Endothelial cell of umbilical vein (primary cell): ENCODE measurements around the gene KLHL9. TPM values are rescaled to one million over a fixed set of nuclear protein-coding genes. Genes with fewer than 3 reads are reported as not detected.

ENCODE experiments used
- BruUV-seq: library from RNA; stranded (reverse); fragments of 400-500 nt; replicated peaks from 2 replicates; lab custom pipeline; 2021; lab: Mats Ljungman, UMichigan
- CTCF ChIA-PET: fragments of 300-600, 350-600 bp; sonication (Branson Sonifier 250); formaldehyde crosslinking; loops from one replicate; lab custom pipeline; 2021; ENCODE audit warnings: antibody characterized with exemption, inconsistent platforms; lab: Charles Lee
- POLR2A ChIA-PET: fragments of 300-600, 350-600 bp; sonication (Branson Sonifier 250); formaldehyde crosslinking; loops from one replicate; lab custom pipeline; 2021; ENCODE audit warnings: antibody characterized with exemption, inconsistent platforms; lab: Charles Lee
- DNase-seq: peaks from one replicate; pipeline ENCODE4 v3.0.0-alpha.2; 2011; ENCODE audit warnings: low read depth, low spot score
- FAIRE-seq: peaks from 2 replicates; lab custom pipeline; 2011; peaks lifted over from hg19 to GRCh38; lab: Jason Lieb, UNC
- H2AFZ ChIP-seq: 2 replicates; pipeline ENCODE4 v1.6.0; 2012; ENCODE audit warnings: low read depth, low read length, control low read depth, inconsistent platforms
- H3K27ac ChIP-seq: 2 replicates; pipeline ENCODE4 v1.5.1; 2011; ENCODE audit warnings: low read depth, mild to moderate bottlenecking, control low read depth, low read length, moderate library complexity; ENCODE audit not compliant: insufficient read depth
- H3K27me3 ChIP-seq, 2 experiments: 2 replicates each; pipeline versions ENCODE4 v1.6.0 to v1.6.1; 2011; ENCODE audit warnings: low read length in 2 of 2, mixed read lengths in 1 of 2; ENCODE audit not compliant: control insufficient read depth in 2 of 2, insufficient read depth in 2 of 2
- H3K36me3 ChIP-seq, 2 experiments: 2 replicates in 1 of 2; 3 replicates in 1 of 2; pipeline ENCODE4 v1.5.1; 2011; ENCODE audit warnings: low read length in 2 of 2, mild to moderate bottlenecking in 1 of 2, moderate library complexity in 1 of 2; ENCODE audit not compliant: control insufficient read depth in 2 of 2, insufficient read depth in 2 of 2; ENCODE audit errors: extremely low read depth in 1 of 2
- H3K4me1 ChIP-seq: 3 replicates; pipeline ENCODE4 v1.5.1; 2011; ENCODE audit warnings: mild to moderate bottlenecking, low read length; ENCODE audit not compliant: control insufficient read depth, insufficient read depth; ENCODE audit errors: extremely low read depth
- H3K4me2 ChIP-seq: 2 replicates; pipeline ENCODE4 v1.6.1; 2011; ENCODE audit warnings: low read length, control low read depth, mixed read lengths; ENCODE audit not compliant: insufficient read depth
- H3K4me3 ChIP-seq, 3 experiments: fragments of 200-600 bp in 1 of 3; sonication (generic), shearing (Covaris generic) in 1 of 3; replicated peaks in 1 of 3; 2 replicates each; pipeline ENCODE4 v1.5.1; 2011 to 2016; ENCODE audit warnings: control low read depth in 3 of 3, low read length in 3 of 3, mild to moderate bottlenecking in 2 of 3, inconsistent platforms in 1 of 3, low read depth in 1 of 3, moderate library complexity in 1 of 3; ENCODE audit not compliant: insufficient read depth in 1 of 3
- H3K79me2 ChIP-seq: 2 replicates; pipeline ENCODE4 v1.6.0; 2012; ENCODE audit warnings: low read length, inconsistent platforms; ENCODE audit not compliant: control insufficient read depth, insufficient read depth
- H3K9ac ChIP-seq: replicated peaks from 2 replicates; pipeline ENCODE3; 2011; ENCODE audit warnings: low read length, control low read depth; ENCODE audit not compliant: insufficient read depth; ENCODE audit errors: extremely low read depth
- H3K9me1 ChIP-seq: replicated peaks from 3 replicates; pipeline ENCODE4 v1.6.0; 2011; ENCODE audit warnings: mild to moderate bottlenecking, low read length; ENCODE audit not compliant: control insufficient read depth, insufficient read depth; ENCODE audit errors: extremely low read depth
- H3K9me3 ChIP-seq: replicated peaks from 2 replicates; pipeline ENCODE4 v1.5.1; 2012; ENCODE audit warnings: low read length, inconsistent platforms; ENCODE audit not compliant: control insufficient read depth, insufficient read depth
- H4K20me1 ChIP-seq: replicated peaks from 2 replicates; pipeline ENCODE3; 2011; ENCODE audit warnings: mild to moderate bottlenecking, low read length; ENCODE audit not compliant: control insufficient read depth, insufficient read depth; ENCODE audit errors: extremely low read depth
- CTCF ChIP-seq, 2 donors: IDR thresholded peaks; 1 replicate in 1 of 2; 2 replicates in 1 of 2; pipeline ENCODE4 v1.5.1; 2011; ENCODE audit warnings: low read length in 2 of 2, mild to moderate bottlenecking in 2 of 2, moderate library complexity in 2 of 2, control low read depth in 1 of 2, inconsistent platforms in 1 of 2, low read depth in 1 of 2; ENCODE audit not compliant: insufficient read depth in 1 of 2; ENCODE audit errors: extremely low read depth in 1 of 2
- EZH2 ChIP-seq: IDR thresholded peaks from 2 replicates; pipeline ENCODE4 v1.6.1; 2012; ENCODE audit warnings: borderline replicate concordance, low read depth, mild to moderate bottlenecking, moderate library complexity, low read length, inconsistent platforms; ENCODE audit not compliant: severe bottlenecking
- FOS ChIP-seq: IDR thresholded peaks from 2 replicates; pipeline ENCODE4 v1.6.1; 2011; ENCODE audit warnings: mild to moderate bottlenecking, low read length, moderate library complexity, borderline replicate concordance; ENCODE audit not compliant: insufficient read depth
- GATA2 ChIP-seq: IDR thresholded peaks from 2 replicates; pipeline ENCODE4 v1.7.0; 2011; ENCODE audit warnings: low read depth, mild to moderate bottlenecking, moderate library complexity, mixed read lengths, low read length; ENCODE audit not compliant: insufficient read length, insufficient read depth
- JUN ChIP-seq: IDR thresholded peaks from 2 replicates; pipeline ENCODE4 v1.6.1; 2011; ENCODE audit warnings: borderline replicate concordance, low read depth; ENCODE audit not compliant: insufficient read length, insufficient read depth
- MAX ChIP-seq: IDR thresholded peaks from 2 replicates; pipeline ENCODE4 v1.6.1; 2011; ENCODE audit not compliant: insufficient read depth, insufficient read length
- MYC ChIP-seq: IDR thresholded peaks from one replicate; pipeline ENCODE4 v1.6.1; 2011; ENCODE audit warnings: mild to moderate bottlenecking, low read depth, low read length
- POLR2A ChIP-seq: IDR thresholded peaks from 2 replicates; pipeline ENCODE4 v1.6.1; 2012; ENCODE audit warnings: low read depth, mild to moderate bottlenecking, control low read depth, low read length
- POLR2AphosphoS5 ChIP-seq: IDR thresholded peaks from 2 replicates; pipeline ENCODE4 v1.6.1; 2012; ENCODE audit warnings: low read depth, mild to moderate bottlenecking, control low read depth, low read length, moderate library complexity; ENCODE audit not compliant: insufficient read depth
- dilution Hi-C: fragments of 300-500 bp; cut with MboI; formaldehyde crosslinking; loops from one replicate; pipeline ENCODE4 v1.15.0; 2019; ENCODE audit warnings: low sequenced_read_pairs; ENCODE audit not compliant: extremely low pct_ligation_motif_present
- intact Hi-C: fragments of 100-400 bp; cut with micrococcal nuclease; formaldehyde crosslinking; loops from one replicate; pipeline ENCODE4 v1.10.0; 2022
- polyA plus RNA-seq, 4 experiments: library from polyadenylated mRNA; depleted of rRNA in 3 of 4; stranded (reverse) in 3 of 4; unstranded in 1 of 4; fragments of >200 nt; gene quantifications; 2 replicates each; pipeline versions ENCODE4 v1.2.1 to v1.2.3, GENCODE V29; 2011 to 2012; ENCODE audit warnings: missing spikeins in 1 of 4
- total RNA-seq: library from RNA; stranded (reverse); gene quantifications from 2 replicates; pipeline ENCODE4 v1.2.3, GENCODE V29; 2021

The KLHL9 gene
- total and polyA plus RNA-seq, 2 donors (not counting 3 experiments of a cell fraction or from before 2014, with no cell fraction given): 8.0 to 23.5 TPM

GRCh38 chr9:21305213-21305612 is 30.0 kb downstream of the KLHL9 start, which contains the start of gene IFNA5:
TSS of gene IFNA5 (minus strand) at chr9:21305313. CDS start at chr9:21305256, 57 bp downstream.
- DNase-seq (no peak), FAIRE-seq (no peak)
- CTCF ChIA-PET: interaction anchor here (1.0 kb wide), 1 partner anchor 129 kb away, joined by 3 read pairs; no protein-coding TSS in a partner anchor
- H3K27ac ChIP-seq: no peak within 1 kb of the TSS
- no peak within 1 kb of the TSS for H2AFZ ChIP-seq
- H3K79me2 ChIP-seq: no peaks in the 10 kb centered on the region
- BruUV-seq: no TSS peak
- intact Hi-C loops (no loop called here), dilution Hi-C loops (no loop called here)
- H3K27me3 ChIP-seq: peaks cover 12 to 47% of the 10 kb centered on the region in 2 experiments
- H3K9me3 ChIP-seq: no peaks in the 10 kb centered on the region
- POLR2A ChIA-PET: no interaction called here
- no peak within 1 kb of the TSS for H3K9ac ChIP-seq
- TF ChIP-seq GATA2: no peak
- no peak for TF ChIP-seq EZH2
- no peak for TF ChIP-seq POLR2A
- TF ChIP-seq MYC: no peak
- TF ChIP-seq JUN: no peak
- no peak for TF ChIP-seq FOS
- TF ChIP-seq MAX: no peak
- TF ChIP-seq CTCF (IDR thresholded peaks at IDR 0.05; ENCODE audit: extremely low read depth in 1 of 2, insufficient read depth in 1 of 2, low read depth in 1 of 2, low read length in 2 of 2): no peak
- TF ChIP-seq POLR2AphosphoS5: no peak
- H3K4me1 ChIP-seq: no peaks in the 10 kb centered on the region
- no peak within 1 kb of the TSS for H3K4me3 ChIP-seq
- no peaks in the 10 kb centered on the region for H3K9me1 ChIP-seq
- no peak within 1 kb of the TSS for H3K4me2 ChIP-seq
- H3K36me3 ChIP-seq: no peaks in the 10 kb centered on the region
- H4K20me1 ChIP-seq: no peaks in the 10 kb centered on the region
